Liver (tissue), 3 donors: ENCODE data around the gene ENPP3.

Experiments used
- ATF3 ChIP-seq: IDR thresholded peaks from 2 replicates; pipeline ENCODE4 v1.6.1; 2016; ENCODE audit warnings: antibody characterized with exemption
- CTCF ChIP-seq: fragments of 150-350 bp; IDR thresholded peaks from 2 replicates; pipeline ENCODE4 v1.5.1; 2017; ENCODE audit warnings: improper control_type of control experiment, low read depth, low read length; ENCODE audit not compliant: missing input control
- EGR1 ChIP-seq, 2 donors: IDR thresholded peaks; 2 replicates each; pipeline ENCODE4 v1.6.1; 2016 to 2018; ENCODE audit warnings: antibody characterized with exemption in 2 of 2, low read depth in 2 of 2
- FOXA1 ChIP-seq: IDR thresholded peaks from 2 replicates; pipeline ENCODE4 v1.6.1; 2016; ENCODE audit warnings: antibody characterized with exemption
- GABPA ChIP-seq, 2 donors: IDR thresholded peaks in 1 of 2; conservative IDR thresholded peaks in 1 of 2; 2 replicates each; pipeline ENCODE4 v1.6.1; 2016; ENCODE audit warnings: antibody characterized with exemption in 2 of 2, mild to moderate bottlenecking in 1 of 2, moderate library complexity in 1 of 2
- HNF4A ChIP-seq, 2 donors: conservative IDR thresholded peaks; 2 replicates each; pipeline ENCODE4 v1.6.1; 2016; ENCODE audit warnings: antibody characterized with exemption in 2 of 2, mild to moderate bottlenecking in 2 of 2
- JUND ChIP-seq, 2 donors: IDR thresholded peaks; 2 replicates each; pipeline ENCODE4 v1.6.1; 2016; ENCODE audit warnings: antibody characterized with exemption in 2 of 2
- MAX ChIP-seq: IDR thresholded peaks from 2 replicates; pipeline ENCODE4 v1.6.1; 2016; ENCODE audit warnings: antibody characterized with exemption
- RAD21 ChIP-seq, 2 donors: IDR thresholded peaks; 2 replicates each; pipeline ENCODE4 v1.6.1; 2016; ENCODE audit warnings: antibody characterized with exemption in 2 of 2, mild to moderate bottlenecking in 2 of 2
- REST ChIP-seq: IDR thresholded peaks from 2 replicates; pipeline ENCODE4 v1.6.1; 2016; ENCODE audit warnings: antibody characterized with exemption, mild to moderate bottlenecking
- RXRA ChIP-seq, 2 donors: IDR thresholded peaks; 2 replicates each; pipeline ENCODE4 v1.6.1; 2017 to 2018; ENCODE audit warnings: antibody characterized with exemption in 2 of 2, mild to moderate bottlenecking in 1 of 2
- TAF1 ChIP-seq: conservative IDR thresholded peaks from 2 replicates; pipeline ENCODE4 v1.6.1; 2016; ENCODE audit warnings: antibody characterized with exemption, mild to moderate bottlenecking
- ZBTB33 ChIP-seq: IDR thresholded peaks from 2 replicates; pipeline ENCODE4 v1.6.1; 2016; ENCODE audit warnings: antibody characterized with exemption
- donor health status: healthy.
- donor health status: healthy.

GRCh38 chr6:131780600-131780999 is 143.5 kb downstream of the ENPP3 start:
- no peak for TF ChIP-seq REST
- TF ChIP-seq CTCF, result no peak
- TF ChIP-seq ZBTB33, result no peak
- TF ChIP-seq EGR1 (IDR thresholded peaks at IDR 0.05; ENCODE audit: low read depth in 2 of 2), result no peak
- TF ChIP-seq RAD21 (IDR thresholded peaks at IDR 0.05), result no peak
- TF ChIP-seq RXRA (IDR thresholded peaks at IDR 0.05), result no peak
- TF ChIP-seq JUND (IDR thresholded peaks at IDR 0.05), result no peak
- no peak for TF ChIP-seq FOXA1
- TF ChIP-seq MAX, result no peak
- TF ChIP-seq GABPA (IDR thresholded peaks at IDR 0.05 in 1 of 2, conservative IDR thresholded peaks at IDR 0.05 in 1 of 2), result no peak
- TF ChIP-seq ATF3, result no peak
- no peak for TF ChIP-seq HNF4A (conservative IDR thresholded peaks at IDR 0.05)
- no peak for TF ChIP-seq TAF1
